HEK293 (cell line): ENCODE data around the gene CCDC190.

Experiments used
- CTCF ChIA-PET: fragments of 350-600 bp; formaldehyde crosslinking; extraction: SDS; loops from one replicate; lab custom pipeline; 2021; ENCODE audit warnings: antibody characterized with exemption; lab: Yijun Ruan, JAX
- POLR2A ChIA-PET: fragments of 300-600 bp; formaldehyde crosslinking; extraction: SDS; loops from one replicate; lab custom pipeline; 2020; ENCODE audit warnings: antibody characterized with exemption, inconsistent platforms; lab: Yijun Ruan, JAX
- H3K27ac ChIP-seq: fragments of 200-500 bp; sonication (Bioruptor generic); 2 replicates; pipeline ENCODE4 v1.5.1; 2014; ENCODE audit warnings: low read depth, low read length, control low read depth, inconsistent platforms; ENCODE audit errors: extremely low read depth
- H3K36me3 ChIP-seq, 2 experiments: fragments of 200-500 bp in 1 of 2; sonication (Bioruptor generic) in 1 of 2; 1 replicate in 1 of 2; 2 replicates in 1 of 2; pipeline ENCODE4 v1.5.1; 2014 to 2017; ENCODE audit warnings: inconsistent platforms in 2 of 2, low read length in 2 of 2; ENCODE audit not compliant: control insufficient read depth in 2 of 2, insufficient read depth in 1 of 2
- H3K4me1 ChIP-seq: fragments of 200-500 bp; sonication (Bioruptor generic); 2 replicates; pipeline ENCODE4 v1.5.1; 2014; ENCODE audit warnings: mild to moderate bottlenecking, low read length, inconsistent platforms; ENCODE audit not compliant: control insufficient read depth, insufficient read depth
- H3K4me3 ChIP-seq: 2 replicates; pipeline ENCODE4 v1.5.1; 2011; ENCODE audit warnings: low read depth, mild to moderate bottlenecking, control low read depth, low read length, moderate library complexity
- H3K9me3 ChIP-seq: fragments of 200-500 bp; sonication (Bioruptor generic); 2 replicates; pipeline ENCODE4 v1.5.1; 2014; ENCODE audit warnings: low read depth, low read length, inconsistent platforms; ENCODE audit not compliant: control insufficient read depth, insufficient read depth
- GFI1B ChIP-seq: fragments of 450-650 bp; formaldehyde crosslinking; IDR thresholded peaks from 2 replicates; pipeline ENCODE4 v1.5.1; 2016; ENCODE audit warnings: missing biosample characterization, missing genetic modification characterization
- MYNN ChIP-seq: fragments of 450-650 bp; formaldehyde crosslinking; IDR thresholded peaks from 2 replicates; pipeline ENCODE4 v1.5.1; 2016; ENCODE audit warnings: missing biosample characterization, missing genetic modification characterization, borderline replicate concordance
- MZF1 ChIP-seq: fragments of 450-650 bp; formaldehyde crosslinking; IDR thresholded peaks from 2 replicates; pipeline ENCODE4 v1.5.1; 2017; ENCODE audit warnings: missing biosample characterization, missing genetic modification characterization, borderline replicate concordance
- SETDB1 ChIP-seq: IDR thresholded peaks from one replicate; pipeline ENCODE4 v1.6.1; 2017; ENCODE audit warnings: mild to moderate bottlenecking, low read length, moderate library complexity, mixed read lengths; ENCODE audit not compliant: insufficient read length
- TRIM28 ChIP-seq: IDR thresholded peaks from 2 replicates; pipeline ENCODE4 v1.6.1; 2011; ENCODE audit warnings: low read length, control low read depth, borderline replicate concordance
- WT1 ChIP-seq: fragments of 450-650 bp; formaldehyde crosslinking; IDR thresholded peaks from 2 replicates; pipeline ENCODE4 v1.5.1; 2016; ENCODE audit warnings: missing biosample characterization, missing genetic modification characterization
- ZNF132 ChIP-seq: fragments of 450-650 bp; formaldehyde crosslinking; IDR thresholded peaks from 2 replicates; pipeline ENCODE4 v1.5.1; 2017; ENCODE audit warnings: missing biosample characterization, missing genetic modification characterization, borderline replicate concordance
- ZNF146 ChIP-seq: fragments of 450-650 bp; formaldehyde crosslinking; IDR thresholded peaks from 2 replicates; pipeline ENCODE4 v1.5.1; 2016; ENCODE audit warnings: missing biosample characterization, missing genetic modification characterization
- ZNF555 ChIP-seq: fragments of 450-650 bp; formaldehyde crosslinking; conservative IDR thresholded peaks from 2 replicates; pipeline ENCODE4 v1.5.1; 2017; ENCODE audit warnings: missing biosample characterization, mild to moderate bottlenecking, missing genetic modification characterization, inconsistent platforms
- TF ChIP-seq, protein P1 (sequence below): fragments of 450-650 bp; formaldehyde crosslinking; IDR thresholded peaks from 2 replicates; pipeline ENCODE4 v1.5.1; 2017; ENCODE audit warnings: missing biosample characterization, missing genetic modification characterization

Gene CCDC190

DNA sequence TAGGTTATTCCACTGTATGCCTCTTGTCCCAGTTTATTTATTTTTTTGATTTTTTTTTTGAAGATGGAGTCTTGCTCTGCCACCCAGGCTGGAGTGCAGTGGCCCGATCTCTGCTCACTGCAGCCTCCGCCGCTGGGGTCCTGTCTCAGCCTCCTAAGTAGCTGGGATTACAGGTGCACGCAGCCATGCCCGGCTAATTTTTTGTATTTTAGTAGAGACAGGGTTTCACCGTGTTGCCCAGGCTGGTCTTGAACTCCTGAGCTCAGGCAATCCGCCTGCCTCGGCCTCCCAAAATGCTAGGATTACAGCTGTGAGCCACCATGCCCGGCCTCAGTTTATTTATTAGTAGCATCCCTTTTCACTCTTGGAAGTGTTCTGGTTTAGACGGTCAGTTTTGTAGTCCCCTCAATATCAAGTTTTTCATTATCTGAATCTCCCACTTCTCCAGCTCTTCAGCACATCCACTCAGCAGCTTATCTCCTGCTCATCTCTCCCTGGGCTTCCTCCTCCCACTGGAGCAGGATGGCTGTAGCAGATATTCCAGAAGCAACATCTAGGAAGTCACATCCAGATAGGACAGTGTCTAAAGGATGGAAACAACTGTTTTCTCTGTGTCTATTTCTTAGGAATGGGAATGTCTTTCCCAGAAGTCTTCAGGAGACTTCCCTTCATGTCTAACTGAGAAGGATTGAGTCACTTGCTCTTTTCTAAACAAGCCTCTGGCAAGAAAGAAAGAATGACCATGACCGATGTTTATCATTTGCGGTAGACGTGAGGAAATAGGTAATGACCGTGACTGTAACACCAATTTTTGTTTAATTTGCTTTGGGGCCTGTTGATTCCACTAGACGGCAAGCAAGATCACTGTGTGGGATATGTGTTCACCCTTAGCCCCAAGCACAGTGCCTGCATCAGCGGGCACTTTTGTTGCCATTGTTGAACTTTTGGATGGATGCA is 14.4 kb downstream of the CCDC190 start:
- peaks cover 6% of the 10 kb centered on the region for H3K4me1 ChIP-seq

DNA sequence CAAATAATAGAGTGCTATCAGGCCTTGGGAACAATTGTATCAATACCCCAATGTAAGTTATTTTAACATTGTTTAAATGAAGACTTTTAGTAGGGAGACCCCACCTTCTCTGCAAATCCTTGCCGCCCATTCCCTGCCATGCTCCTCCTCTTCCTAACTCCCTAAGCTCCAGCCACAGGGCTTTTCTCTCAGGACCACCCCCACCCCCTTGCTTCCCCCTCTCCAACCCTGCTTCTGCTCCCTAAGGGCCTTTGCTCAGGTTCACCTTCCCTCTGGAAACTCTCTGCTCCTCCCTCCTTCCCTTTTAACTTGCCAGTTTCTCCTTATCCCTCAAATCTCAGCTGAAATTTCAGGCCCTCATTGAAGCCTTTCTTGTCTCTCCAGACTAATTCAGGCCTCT is 16.8 kb downstream of the CCDC190 start:
- H3K4me1 ChIP-seq: peaks cover 6% of the 10 kb centered on the region
- ChIA-PET POLR2A (interaction anchor here (1.2 kb wide), 1 partner anchor 61 kb away, joined by 3 read pairs; no protein-coding TSS in a partner anchor), CTCF (interaction anchor here (1.0 to 2.3 kb wide), 3 partner anchors 10 to 472 kb away, joined by 3 to 8 read pairs (median 4); no protein-coding TSS in a partner anchor)
- H3K36me3 ChIP-seq: no peaks in the 10 kb centered on the region
- H3K9me3 ChIP-seq: no peaks in the 10 kb centered on the region
- no peak overlapping the region for H3K27ac ChIP-seq
- no peak for TF ChIP-seq ZNF146 (tag by site-specific recombination)
- H3K4me3 ChIP-seq: no peak overlapping the region

More for the DNA sequence above, 14.4 kb downstream of the CCDC190 start:
- H3K9me3 ChIP-seq: no peaks in the 10 kb centered on the region
- H3K36me3 ChIP-seq: no peaks in the 10 kb centered on the region
- TF ChIP-seq, protein P1, sequence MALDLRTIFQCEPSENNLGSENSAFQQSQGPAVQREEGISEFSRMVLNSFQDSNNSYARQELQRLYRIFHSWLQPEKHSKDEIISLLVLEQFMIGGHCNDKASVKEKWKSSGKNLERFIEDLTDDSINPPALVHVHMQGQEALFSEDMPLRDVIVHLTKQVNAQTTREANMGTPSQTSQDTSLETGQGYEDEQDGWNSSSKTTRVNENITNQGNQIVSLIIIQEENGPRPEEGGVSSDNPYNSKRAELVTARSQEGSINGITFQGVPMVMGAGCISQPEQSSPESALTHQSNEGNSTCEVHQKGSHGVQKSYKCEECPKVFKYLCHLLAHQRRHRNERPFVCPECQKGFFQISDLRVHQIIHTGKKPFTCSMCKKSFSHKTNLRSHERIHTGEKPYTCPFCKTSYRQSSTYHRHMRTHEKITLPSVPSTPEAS (tag by site-specific recombination): no peak
- TF ChIP-seq TRIM28 (peak; percentile 51; the same call in 1 of the 2 replicates), ZNF555 (no peak), ZNF132 (tag by site-specific recombination) (no peak)
- no peak overlapping the region for H3K4me3 ChIP-seq
- no peak overlapping the region for H3K27ac ChIP-seq
- ChIA-PET CTCF (interaction anchor here (0.6 to 4.5 kb wide), 9 partner anchors 7 to 700 kb away, joined by 4 to 39 read pairs (median 5); partner anchors contain the start of gene RGS4), POLR2A (no interaction called here)

DNA sequence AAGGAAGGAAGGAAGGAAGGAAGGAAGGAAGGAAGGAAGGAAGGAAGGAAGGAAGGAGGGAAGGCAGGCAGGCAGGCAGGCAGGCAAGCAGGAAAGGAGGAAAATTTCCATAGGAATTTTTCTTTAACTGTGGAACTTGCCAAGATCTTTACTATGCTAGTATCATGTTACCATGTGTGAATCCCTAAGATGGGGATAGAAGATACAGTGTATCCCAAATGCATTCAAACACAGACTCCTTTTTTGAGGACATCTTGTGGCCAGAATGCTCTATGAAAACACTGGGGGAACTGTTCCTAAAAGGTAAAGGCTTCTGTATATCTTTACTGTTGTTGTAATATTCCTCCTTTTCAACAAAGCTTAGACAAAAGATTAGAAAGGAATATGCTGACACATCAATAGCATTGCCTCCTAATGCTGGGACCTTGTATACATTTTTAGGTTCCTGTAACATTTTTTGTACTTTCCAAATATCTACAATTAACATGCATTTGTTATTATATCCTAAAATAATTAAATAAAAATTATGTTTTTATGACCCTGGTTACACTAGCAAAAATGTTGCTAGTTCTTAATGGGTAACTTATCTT is 20.6 kb downstream of the CCDC190 start:
- TF ChIP-seq GFI1B (tag by site-specific recombination): no peak
- TF ChIP-seq MZF1 (tag by site-specific recombination): peak; percentile 56; the same call in 1 of the 2 replicates
- Histone ChIP-seq H3K4me3 (no peak overlapping the region), H3K36me3 (no peaks in the 10 kb centered on the region), H3K4me1 (no peaks in the 10 kb centered on the region), H3K9me3 (no peaks in the 10 kb centered on the region), H3K27ac (no peak overlapping the region)
- ChIA-PET CTCF (interaction anchor here (1.4 kb wide), 1 partner anchor 228 kb away, joined by 3 read pairs; no protein-coding TSS in a partner anchor), POLR2A (no interaction called here)

DNA sequence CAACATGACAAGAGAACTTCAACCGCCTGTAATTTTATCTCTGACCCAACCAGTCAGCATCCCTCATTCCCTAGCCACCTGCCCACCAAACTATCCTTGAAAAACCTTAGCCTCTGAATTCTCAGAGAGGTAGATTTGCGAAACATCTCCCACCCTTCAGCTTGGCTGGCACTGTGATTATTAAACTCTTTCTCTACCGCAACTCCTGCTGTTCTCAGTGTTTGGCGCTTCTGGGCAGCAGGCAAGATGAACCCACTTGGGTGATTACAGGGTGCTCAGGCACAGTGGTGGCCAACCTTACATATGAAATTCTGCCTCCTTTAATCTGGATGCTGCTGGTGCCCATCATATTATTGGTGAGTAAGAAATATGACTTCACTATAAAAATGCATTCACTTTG is 22.1 kb downstream of the CCDC190 start:
- ChIA-PET POLR2A (no interaction called here), CTCF (no interaction called here)
- H3K4me1 ChIP-seq: no peaks in the 10 kb centered on the region
- no peak overlapping the region for H3K27ac ChIP-seq
- no peak overlapping the region for H3K4me3 ChIP-seq
- TF ChIP-seq WT1 (tag by site-specific recombination): no peak
- peak; percentile 95 for TF ChIP-seq SETDB1
- TF ChIP-seq TRIM28: peak; percentile 83; the same call in 1 of the 2 replicates
- TF ChIP-seq MYNN (tag by site-specific recombination): no peak
- H3K9me3 ChIP-seq: no peaks in the 10 kb centered on the region
- H3K36me3 ChIP-seq: no peaks in the 10 kb centered on the region
